CD8-positive, alpha-beta memory T cell (primary cell): ENCODE data around the gene ATG10. TPM values are rescaled to one million over a fixed set of nuclear protein-coding genes. Genes with fewer than 3 reads are reported as not detected.
"Not testable (repeated sequence)": the region's sequence is repeated elsewhere in the genome, so short reads cannot be mapped to it uniquely, and the experiment has no call there.

Experiments
- CTCF ChIA-PET: fragments of 350-600 bp; sonication (Branson Sonifier 250); formaldehyde crosslinking; loops from one replicate; lab custom pipeline; 2021; ENCODE audit warnings: antibody characterized with exemption; lab: Charles Lee
- POLR2A ChIA-PET: fragments of 350-600 bp; sonication (Branson Sonifier 250); formaldehyde crosslinking; loops from one replicate; lab custom pipeline; 2021; ENCODE audit warnings: antibody characterized with exemption; lab: Charles Lee
- DNase-seq, 5 donors: peaks; one replicate each; pipeline versions ENCODE4 v3.0.0 to v3.0.0-alpha.2; 2020 to 2022; ENCODE audit warnings: mixed read lengths in 1 of 5
- H3K27ac ChIP-seq: one replicate; pipeline ENCODE4 v1.7.0; 2013; ENCODE audit warnings: low read depth, mild to moderate bottlenecking, low read length, moderate library complexity
- H3K27me3 ChIP-seq: 2 replicates; pipeline ENCODE4 v1.7.0; 2013; ENCODE audit warnings: low read length, mild to moderate bottlenecking; ENCODE audit not compliant: insufficient read depth, poor library complexity, severe bottlenecking
- H3K36me3 ChIP-seq: 2 replicates; pipeline ENCODE4 v1.7.0; 2013; ENCODE audit warnings: mild to moderate bottlenecking, low read length, moderate library complexity; ENCODE audit not compliant: insufficient read depth
- H3K4me1 ChIP-seq: 2 replicates; pipeline ENCODE4 v1.7.0; 2013; ENCODE audit warnings: mild to moderate bottlenecking, low read length, moderate library complexity; ENCODE audit not compliant: insufficient read depth
- H3K4me3 ChIP-seq: 2 replicates; pipeline ENCODE4 v1.7.0; 2013; ENCODE audit warnings: mild to moderate bottlenecking, low read length
- H3K9me3 ChIP-seq: 2 replicates; pipeline ENCODE4 v1.7.0; 2013; ENCODE audit warnings: mild to moderate bottlenecking, low read length
- H3K27ac Mint-ChIP-seq, 8 donors: one replicate each; pipeline ENCODE4 v1.8.0; 2020 to 2021; ENCODE audit warnings: mixed read lengths in 8 of 8, mild to moderate bottlenecking in 6 of 8, inconsistent platforms in 3 of 8, moderate library complexity in 3 of 8
- H3K27me3 Mint-ChIP-seq, 2 donors: one replicate each; pipeline ENCODE4 v1.8.0; 2020 to 2021; ENCODE audit warnings: mixed read lengths in 2 of 2, mild to moderate bottlenecking in 1 of 2, moderate library complexity in 1 of 2
- H3K36me3 Mint-ChIP-seq, 3 donors: one replicate each; pipeline ENCODE4 v1.8.0; 2020 to 2021; ENCODE audit warnings: mixed read lengths in 3 of 3, inconsistent platforms in 1 of 3, mild to moderate bottlenecking in 1 of 3
- H3K4me1 Mint-ChIP-seq, 3 donors: one replicate each; pipeline ENCODE4 v1.8.0; 2020 to 2021; ENCODE audit warnings: mixed read lengths in 3 of 3, inconsistent platforms in 1 of 3, mild to moderate bottlenecking in 1 of 3
- H3K4me3 Mint-ChIP-seq, 7 donors: one replicate each; pipeline ENCODE4 v1.8.0; 2020 to 2021; ENCODE audit warnings: mixed read lengths in 7 of 7, mild to moderate bottlenecking in 6 of 7, moderate library complexity in 4 of 7, inconsistent platforms in 2 of 7
- H3K9me3 Mint-ChIP-seq, 5 donors: one replicate each; pipeline ENCODE4 v1.8.0; 2020 to 2022; ENCODE audit warnings: mixed read lengths in 5 of 5, mild to moderate bottlenecking in 3 of 5, moderate library complexity in 2 of 5, inconsistent platforms in 1 of 5
- polyA plus RNA-seq: library from polyadenylated mRNA; unstranded; fragments of 300-500 nt; fragmentation: Illumina TruSeq; gene quantifications from one replicate; pipeline ENCODE4 v1.2.3, GENCODE V29; 2021
- total RNA-seq, 2 experiments: library from RNA; stranded (reverse); gene quantifications; one replicate each; pipeline ENCODE4 v1.2.3, GENCODE V29; 2021

The ATG10 gene
- total and polyA plus RNA-seq, 3 experiments from 2014 or later: 8.3 to 10.3 (median 8.8) TPM

DNA sequence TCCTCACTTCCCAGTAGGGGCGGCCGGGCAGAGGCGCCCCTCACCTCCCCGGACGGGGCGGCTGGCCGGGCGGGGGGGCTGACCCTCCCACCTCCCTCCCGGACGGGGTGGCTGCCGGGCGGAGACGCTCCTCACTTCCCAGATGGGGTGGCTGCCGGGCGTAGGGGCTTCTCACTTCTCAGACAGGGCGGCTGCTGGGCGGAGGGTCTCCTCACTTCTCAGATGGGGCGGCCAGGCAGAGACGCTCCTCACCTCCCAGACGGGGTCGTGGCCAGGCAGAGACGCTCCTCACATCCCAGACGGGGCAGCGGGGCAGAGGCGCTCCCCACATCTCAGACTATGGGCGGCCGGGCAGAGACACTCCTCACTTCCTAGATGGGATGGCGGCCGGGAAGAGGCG lies 11.7 kb downstream of the ATG10 start:
- H3K27ac Mint-ChIP-seq, H3K27me3 ChIP-seq, CTCF ChIA-PET, H3K36me3 ChIP-seq, H3K27me3 Mint-ChIP-seq, H3K4me3 Mint-ChIP-seq, H3K4me1 ChIP-seq, H3K4me1 Mint-ChIP-seq, H3K4me3 ChIP-seq, H3K27ac ChIP-seq, DNase-seq, H3K9me3 ChIP-seq, POLR2A ChIA-PET, H3K9me3 Mint-ChIP-seq: not testable (repeated sequence)
- H3K36me3 Mint-ChIP-seq: peaks cover 15 to 38% (median 20%) of the 10 kb centered on the region in 3 donors

DNA sequence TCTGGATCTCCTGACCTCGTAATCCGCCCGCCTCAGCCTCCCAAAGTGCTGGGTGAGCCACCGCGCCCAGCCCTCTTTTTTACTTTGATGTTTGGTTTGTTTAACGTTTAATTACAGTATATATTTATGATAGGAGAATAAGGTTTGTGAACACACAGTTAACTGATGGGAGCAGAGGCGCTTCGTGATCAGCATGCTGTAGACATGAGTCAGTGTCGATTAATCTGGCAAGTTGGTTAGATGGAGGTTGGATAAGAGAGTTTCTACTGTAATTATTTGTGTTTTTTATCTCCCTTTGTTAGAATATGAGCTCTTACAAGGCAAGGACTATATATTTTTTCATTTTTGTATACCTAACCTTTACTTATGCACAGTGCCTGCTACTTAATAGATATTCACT lies 14.3 kb downstream of the ATG10 start:
- no peaks in the 10 kb centered on the region for H3K36me3 ChIP-seq
- no peaks in the 10 kb centered on the region for H3K9me3 Mint-ChIP-seq
- no peak overlapping the region for H3K27ac Mint-ChIP-seq
- no peaks in the 10 kb centered on the region for H3K27me3 Mint-ChIP-seq
- no peaks in the 10 kb centered on the region for H3K9me3 ChIP-seq
- no peak overlapping the region for H3K27ac ChIP-seq
- no peaks in the 10 kb centered on the region for H3K4me1 ChIP-seq
- H3K27me3 ChIP-seq: no peaks in the 10 kb centered on the region
- H3K4me1 Mint-ChIP-seq: peaks cover 0 to 2% (median 0%) of the 10 kb centered on the region in 3 donors
- H3K4me3 Mint-ChIP-seq: no peak overlapping the region
- DNase-seq: no peak
- peaks cover 16 to 40% (median 17%) of the 10 kb centered on the region in 3 donors for H3K36me3 Mint-ChIP-seq
- H3K4me3 ChIP-seq: no peak overlapping the region
- ChIA-PET POLR2A (no interaction called here), CTCF (no interaction called here)

DNA sequence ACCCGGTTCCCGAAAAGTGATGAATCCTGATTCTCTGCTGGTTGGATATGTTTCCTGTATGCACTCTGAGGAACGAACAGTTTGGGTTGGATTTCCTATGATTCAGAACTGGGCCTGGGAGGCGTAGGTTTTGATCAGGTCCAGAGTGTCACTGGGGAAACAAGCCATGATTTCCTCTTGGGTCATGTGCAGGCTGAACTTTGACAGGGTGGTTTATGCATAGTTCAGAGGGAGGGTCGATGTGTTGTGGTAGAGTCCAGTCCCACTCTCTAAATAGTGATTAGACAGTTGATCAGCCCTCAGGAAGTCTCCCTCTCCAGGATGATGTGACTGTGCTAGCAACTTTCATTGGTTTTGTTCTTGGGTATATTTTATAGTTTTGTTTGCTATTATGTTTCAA lies 17.4 kb downstream of the ATG10 start:
- H3K4me1 ChIP-seq: no peaks in the 10 kb centered on the region
- H3K27ac ChIP-seq: no peak overlapping the region
- no peak overlapping the region for H3K4me3 ChIP-seq
- no peaks in the 10 kb centered on the region for H3K36me3 ChIP-seq
- ChIA-PET POLR2A (no interaction called here), CTCF (no interaction called here)
- no peak overlapping the region for H3K4me3 Mint-ChIP-seq
- no peaks in the 10 kb centered on the region for H3K27me3 Mint-ChIP-seq
- H3K27me3 ChIP-seq: no peaks in the 10 kb centered on the region
- H3K4me1 Mint-ChIP-seq: no peaks in the 10 kb centered on the region
- H3K9me3 Mint-ChIP-seq: no peaks in the 10 kb centered on the region
- peaks cover 16 to 39% (median 17%) of the 10 kb centered on the region in 3 donors for H3K36me3 Mint-ChIP-seq
- H3K27ac Mint-ChIP-seq: no peak overlapping the region
- DNase-seq: no peak
- no peaks in the 10 kb centered on the region for H3K9me3 ChIP-seq

DNA sequence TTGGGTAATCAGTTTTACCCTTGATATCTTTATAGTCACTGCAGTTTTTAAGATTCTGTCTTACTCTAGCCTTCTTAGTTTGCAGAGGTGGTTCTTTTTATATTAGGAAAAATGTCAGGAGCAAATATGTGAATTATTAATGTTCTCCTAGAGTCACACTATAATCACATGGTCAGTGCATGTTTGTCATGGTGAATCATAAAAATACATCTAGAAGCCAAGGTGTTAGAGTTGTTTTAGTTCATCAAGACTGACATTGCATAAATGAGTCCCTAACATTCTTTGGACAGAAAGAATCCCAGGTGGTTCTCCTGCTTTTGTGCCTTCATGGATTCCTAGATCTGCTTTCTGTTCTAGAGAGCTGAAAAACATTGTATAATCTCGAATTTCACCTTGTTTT lies 22.9 kb downstream of the ATG10 start:
- H3K4me1 ChIP-seq: no peaks in the 10 kb centered on the region
- H3K9me3 ChIP-seq: no peaks in the 10 kb centered on the region
- H3K27me3 ChIP-seq: no peaks in the 10 kb centered on the region
- Mint-ChIP-seq H3K27me3 (no peaks in the 10 kb centered on the region), H3K4me3 (no peak overlapping the region), H3K9me3 (peaks cover 4 to 13% (median 6%) of the 10 kb centered on the region in 5 donors), H3K4me1 (peaks cover 0 to 5% (median 1%) of the 10 kb centered on the region in 3 donors), H3K27ac (peak overlapping the region in 1 of 8 donors; percentile 6), H3K36me3 (peaks cover 22 to 48% (median 43%) of the 10 kb centered on the region in 3 donors)
- no peak overlapping the region for H3K27ac ChIP-seq
- no peak for DNase-seq
- H3K36me3 ChIP-seq: no peaks in the 10 kb centered on the region
- POLR2A ChIA-PET: no interaction called here
- no peak overlapping the region for H3K4me3 ChIP-seq
- CTCF ChIA-PET: no interaction called here

DNA sequence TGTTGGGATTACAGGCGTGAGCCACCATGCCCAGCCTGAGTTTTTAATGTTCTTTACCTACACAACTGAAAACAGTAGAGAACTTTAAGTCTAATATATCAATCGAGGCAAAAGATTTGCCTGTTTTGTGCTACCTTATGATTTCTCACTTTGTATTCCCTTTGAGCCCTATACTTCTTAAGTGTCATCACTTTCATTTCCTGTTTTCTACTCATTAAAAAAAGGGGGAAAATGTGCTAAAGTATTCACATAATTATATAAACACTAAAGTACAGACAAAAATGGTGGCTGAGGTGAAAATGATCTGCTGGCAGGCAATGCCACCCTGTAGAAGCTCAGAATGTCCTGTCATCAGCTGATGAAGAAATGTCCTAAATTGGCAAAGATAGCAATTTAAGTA lies 23.6 kb downstream of the ATG10 start:
- H3K4me3 Mint-ChIP-seq: no peak overlapping the region
- H3K4me1 Mint-ChIP-seq: peaks cover 0 to 5% (median 1%) of the 10 kb centered on the region in 3 donors
- CTCF ChIA-PET: no interaction called here

DNA sequence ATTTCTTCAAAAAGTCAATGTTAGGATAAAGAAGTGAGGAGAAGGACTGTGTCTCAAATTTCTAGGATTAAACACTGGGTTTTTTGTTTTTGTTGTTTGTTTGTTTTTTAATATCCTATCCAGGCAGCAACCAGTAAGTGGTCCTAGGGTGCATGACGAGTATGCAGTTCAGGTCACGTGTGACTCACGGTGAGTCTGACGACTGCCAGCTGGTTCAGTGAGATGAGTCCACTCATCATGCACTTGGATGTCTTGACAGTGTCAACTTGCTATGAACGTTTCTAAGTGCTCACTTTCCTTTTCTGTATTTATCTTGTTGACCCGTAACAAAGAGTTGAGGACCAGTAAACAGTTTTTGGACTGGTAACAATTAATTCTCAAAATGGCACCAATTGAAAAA lies 32.7 kb downstream of the ATG10 start:
- no peak overlapping the region for H3K4me3 Mint-ChIP-seq
- POLR2A ChIA-PET: no interaction called here
- no peak overlapping the region for H3K27ac ChIP-seq

More for the DNA sequence above, 23.6 kb downstream of the ATG10 start:
- Histone ChIP-seq H3K4me1 (no peaks in the 10 kb centered on the region), H3K9me3 (no peaks in the 10 kb centered on the region), H3K4me3 (no peak overlapping the region), H3K27ac (no peak overlapping the region), H3K36me3 (no peaks in the 10 kb centered on the region), H3K27me3 (no peaks in the 10 kb centered on the region)
- Mint-ChIP-seq H3K36me3 (peaks cover 22 to 50% (median 46%) of the 10 kb centered on the region in 3 donors), H3K27ac (no peak overlapping the region), H3K27me3 (no peaks in the 10 kb centered on the region), H3K9me3 (peaks cover 4 to 17% (median 8%) of the 10 kb centered on the region in 5 donors)
- POLR2A ChIA-PET: no interaction called here
- DNase-seq: no peak

DNA sequence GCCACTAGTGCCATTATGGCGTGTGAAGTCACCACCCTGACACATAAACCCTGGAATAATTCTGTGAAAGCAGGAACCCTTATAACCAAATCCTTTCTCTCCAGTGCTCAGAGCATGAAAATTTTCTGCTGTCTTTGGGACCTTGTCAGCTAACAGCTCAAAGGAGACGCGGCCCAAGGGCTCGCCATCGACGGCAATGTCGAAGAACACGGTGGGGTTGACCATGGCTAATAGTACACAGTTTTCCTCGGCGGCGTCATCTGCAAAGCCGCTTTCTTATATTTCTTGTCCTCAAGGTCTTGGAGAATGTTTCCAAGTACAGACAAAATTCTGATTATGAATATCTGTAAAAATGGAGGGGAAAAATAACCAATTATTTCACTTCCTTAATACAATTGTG lies 38.0 kb downstream of the ATG10 start:
- H3K4me1 ChIP-seq, H3K36me3 ChIP-seq, H3K27me3 Mint-ChIP-seq, H3K4me3 Mint-ChIP-seq, H3K9me3 ChIP-seq, H3K4me3 ChIP-seq, H3K27me3 ChIP-seq, H3K27ac ChIP-seq, H3K9me3 Mint-ChIP-seq, POLR2A ChIA-PET, H3K4me1 Mint-ChIP-seq, DNase-seq, CTCF ChIA-PET, H3K27ac Mint-ChIP-seq: not testable (repeated sequence)
- H3K36me3 Mint-ChIP-seq: peaks cover 6 to 17% (median 9%) of the 10 kb centered on the region in 3 donors

More for the DNA sequence above, 32.7 kb downstream of the ATG10 start:
- peaks cover 1 to 17% (median 3%) of the 10 kb centered on the region in 3 donors for H3K36me3 Mint-ChIP-seq
- Histone ChIP-seq H3K4me1 (no peaks in the 10 kb centered on the region), H3K4me3 (no peak overlapping the region), H3K9me3 (no peaks in the 10 kb centered on the region), H3K27me3 (no peaks in the 10 kb centered on the region), H3K36me3 (no peaks in the 10 kb centered on the region)
- no peaks in the 10 kb centered on the region for H3K4me1 Mint-ChIP-seq
- H3K27ac Mint-ChIP-seq: no peak overlapping the region
- CTCF ChIA-PET: no interaction called here
- H3K9me3 Mint-ChIP-seq: peaks cover 0 to 4% (median 2%) of the 10 kb centered on the region in 5 donors
- no peak for DNase-seq
- no peaks in the 10 kb centered on the region for H3K27me3 Mint-ChIP-seq

DNA sequence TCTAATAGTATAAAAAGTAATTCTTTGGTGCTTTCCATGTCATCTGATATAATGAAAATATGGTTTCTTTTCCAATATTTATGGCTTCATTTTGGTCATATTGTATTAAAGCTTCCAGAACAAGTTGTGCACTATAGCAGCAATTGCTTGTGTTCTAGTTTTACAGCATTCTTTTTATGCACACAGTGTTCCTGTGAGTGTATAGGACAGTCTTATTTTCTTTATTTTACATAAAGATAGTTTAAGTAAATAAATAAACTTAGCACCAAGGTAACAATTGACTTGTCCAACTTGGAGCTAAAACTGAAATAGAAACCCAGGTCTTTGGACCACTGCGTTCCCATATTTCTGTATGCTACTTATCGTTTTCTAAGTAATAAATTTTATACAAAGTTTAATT lies 38.9 kb downstream of the ATG10 start:
- no peak for DNase-seq
- H3K4me3 ChIP-seq: no peak overlapping the region
- no peaks in the 10 kb centered on the region for H3K27me3 ChIP-seq
- no peaks in the 10 kb centered on the region for H3K9me3 ChIP-seq
- H3K27ac ChIP-seq: no peak overlapping the region
- peaks cover 7 to 23% (median 12%) of the 10 kb centered on the region in 3 donors for H3K36me3 Mint-ChIP-seq
- peaks cover 0 to 4% (median 0%) of the 10 kb centered on the region in 5 donors for H3K9me3 Mint-ChIP-seq
- no peaks in the 10 kb centered on the region for H3K36me3 ChIP-seq
- H3K4me1 ChIP-seq: no peaks in the 10 kb centered on the region
- no peak overlapping the region for H3K4me3 Mint-ChIP-seq
- ChIA-PET CTCF (no interaction called here), POLR2A (no interaction called here)
- no peaks in the 10 kb centered on the region for H3K27me3 Mint-ChIP-seq
- H3K27ac Mint-ChIP-seq: no peak overlapping the region
- peaks cover 0 to 5% (median 2%) of the 10 kb centered on the region in 3 donors for H3K4me1 Mint-ChIP-seq
